NT2/D1 (cell line): Measurements from ENCODE around the gene FCGR3B.
"Not testable (repeated sequence)": the region's sequence is repeated elsewhere in the genome, so short reads cannot be mapped to it uniquely, and the experiment has no call there.

Experiments
- SUZ12 ChIP-seq: IDR thresholded peaks from 2 replicates; pipeline ENCODE4 v1.6.1; 2011; ENCODE audit not compliant: insufficient read length, insufficient read depth; ENCODE audit errors: extremely low read depth
- YY1 ChIP-seq: IDR thresholded peaks from 2 replicates; pipeline ENCODE4 v1.6.1; 2011; ENCODE audit not compliant: insufficient read length, insufficient read depth
- ZNF274 ChIP-seq: IDR thresholded peaks from 2 replicates; pipeline ENCODE4 v1.6.1; 2011; ENCODE audit warnings: mild to moderate bottlenecking, low read depth, low read length

DNA sequence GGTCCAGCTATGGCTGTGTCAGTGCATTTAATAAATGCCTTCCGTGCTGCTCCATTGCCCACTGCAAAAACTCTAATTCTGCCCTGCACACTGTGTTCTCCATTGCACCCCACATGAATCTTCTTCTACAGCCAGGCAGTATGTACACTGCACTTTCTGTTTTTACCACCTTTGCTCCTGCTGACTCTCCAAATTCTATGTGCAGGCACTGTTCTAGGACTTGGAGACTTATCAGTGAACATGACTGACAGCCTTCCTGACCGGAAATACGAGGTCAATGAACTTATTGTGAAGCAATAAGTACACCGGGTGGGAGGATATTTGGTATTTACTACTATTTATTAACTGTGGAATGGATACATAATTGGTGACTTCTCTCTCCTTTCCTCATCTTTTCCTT is 33.7 kb upstream of the FCGR3B start:
- not testable (repeated sequence) for TF ChIP-seq YY1, ZNF274, SUZ12
